Activated B cell treated with CpG ODN at 0.5 μM for 24 hours (primary cell): ENCODE results near the gene TCIRG1. TPM values are rescaled to one million over a fixed set of nuclear protein-coding genes. Genes with fewer than 3 reads are reported as not detected.

Source experiments
- ATAC-seq: fragments of 200-7000 bp; cut with Tn5 transposase; one replicate; pipeline ENCODE4 v1.10.0; 2021; ENCODE audit warnings: low read depth, mild to moderate bottlenecking, moderate library complexity
- CTCF ChIA-PET: fragments of 350-600 bp; sonication (Branson Sonifier 250); formaldehyde crosslinking; loops from one replicate; lab custom pipeline; 2021; ENCODE audit warnings: antibody characterized with exemption; lab: Charles Lee
- POLR2A ChIA-PET: fragments of 350-600 bp; sonication (Branson Sonifier 250); formaldehyde crosslinking; loops from one replicate; lab custom pipeline; 2021; ENCODE audit warnings: antibody characterized with exemption; lab: Charles Lee
- DNase-seq: peaks from one replicate; pipeline ENCODE4 v3.0.0; 2022
- H3K27ac Mint-ChIP-seq: one replicate; pipeline ENCODE4 v1.8.0; 2020; ENCODE audit warnings: mixed read lengths
- H3K27me3 Mint-ChIP-seq: one replicate; pipeline ENCODE4 v1.8.0; 2021; ENCODE audit warnings: mixed read lengths
- H3K36me3 Mint-ChIP-seq: one replicate; pipeline ENCODE4 v1.8.0; 2021; ENCODE audit warnings: low read depth, mixed read lengths
- H3K4me1 Mint-ChIP-seq: one replicate; pipeline ENCODE4 v1.8.0; 2021; ENCODE audit warnings: mixed read lengths
- H3K4me3 Mint-ChIP-seq: one replicate; pipeline ENCODE4 v1.8.0; 2020; ENCODE audit warnings: mild to moderate bottlenecking, mixed read lengths
- H3K9me3 Mint-ChIP-seq: one replicate; pipeline ENCODE4 v1.8.0; 2020; ENCODE audit warnings: mixed read lengths
- intact Hi-C: fragments of 100-400 bp; cut with micrococcal nuclease; formaldehyde crosslinking; loops from one replicate; pipeline ENCODE4 v1.15.1; 2024
- total RNA-seq: library from RNA; stranded (reverse); gene quantifications from 2 replicates; pipeline ENCODE4 v1.2.3, GENCODE V29; 2022
- TF ChIP-seq, protein P1 (sequence below): fragments of 200-600 bp; IDR thresholded peaks from one replicate; pipeline ENCODE4 v1.8.0; 2022; ENCODE audit warnings: antibody characterized with exemption, mild to moderate bottlenecking

TCIRG1 gene
- total RNA-seq, 1 donor from 2014 or later, result 227 TPM

DNA sequence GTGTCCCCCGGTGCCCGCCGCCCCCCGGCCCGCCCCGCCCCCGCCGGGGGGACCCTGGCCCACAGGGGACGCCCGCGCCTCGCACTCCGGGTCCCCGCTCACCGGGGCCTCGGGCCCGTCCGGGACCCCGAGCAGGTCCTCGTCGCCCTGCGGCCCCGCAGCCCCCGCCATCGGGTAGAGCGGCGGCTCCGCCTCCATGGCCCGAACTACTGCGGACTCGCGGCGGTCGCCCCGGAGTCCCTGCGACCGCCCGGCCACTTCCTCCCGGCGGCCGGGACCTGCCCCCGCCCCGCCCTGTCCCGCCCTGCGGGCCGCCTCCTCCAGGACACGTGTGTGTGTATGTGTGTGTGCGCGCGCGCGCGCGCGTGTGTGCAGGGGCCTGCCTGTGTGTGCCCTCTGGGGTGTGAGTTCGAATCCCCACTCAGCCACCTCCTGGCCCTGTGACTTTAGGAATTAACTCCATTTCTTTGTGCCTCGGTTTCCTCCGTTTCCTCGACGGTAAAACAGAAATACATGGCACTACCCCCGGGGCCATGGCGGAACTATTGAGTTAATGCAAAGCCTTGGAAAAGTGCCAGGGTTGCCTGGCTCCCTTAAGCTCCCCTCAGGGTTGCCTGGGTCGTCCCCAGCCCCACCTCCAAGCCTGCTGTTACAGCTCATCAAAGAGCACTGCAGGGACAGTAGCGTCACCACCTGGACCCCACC is 34.8 kb upstream of the TCIRG1 start, which contains the start of gene UNC93B1:
Gene UNC93B1, minus strand, starts transcription at position 252 of the 705 bp plus-strand sequence. Its CDS starts 54 bp downstream, at position 198.
- H3K9me3 Mint-ChIP-seq, result no peaks in the 10 kb centered on the region
- H3K4me1 Mint-ChIP-seq, result peaks cover 72% of the 10 kb centered on the region
- intact Hi-C loops, result loop anchor here (2.0 to 10.0 kb wide), 6 partner anchors 37 to 1291 kb away; partner anchors contain the start of genes CHKA, MYEOV and PPP6R3
- ChIA-PET POLR2A (interaction anchor here (0.6 to 2.5 kb wide), 7 partner anchors 10 to 1389 kb away, joined by 4 to 12 read pairs (median 9); partner anchors contain the start of genes C11orf24, KMT5B and NDUFS8), CTCF (no interaction called here)
- peaks cover 19% of the 10 kb centered on the region for H3K36me3 Mint-ChIP-seq
- TF ChIP-seq, protein P1, sequence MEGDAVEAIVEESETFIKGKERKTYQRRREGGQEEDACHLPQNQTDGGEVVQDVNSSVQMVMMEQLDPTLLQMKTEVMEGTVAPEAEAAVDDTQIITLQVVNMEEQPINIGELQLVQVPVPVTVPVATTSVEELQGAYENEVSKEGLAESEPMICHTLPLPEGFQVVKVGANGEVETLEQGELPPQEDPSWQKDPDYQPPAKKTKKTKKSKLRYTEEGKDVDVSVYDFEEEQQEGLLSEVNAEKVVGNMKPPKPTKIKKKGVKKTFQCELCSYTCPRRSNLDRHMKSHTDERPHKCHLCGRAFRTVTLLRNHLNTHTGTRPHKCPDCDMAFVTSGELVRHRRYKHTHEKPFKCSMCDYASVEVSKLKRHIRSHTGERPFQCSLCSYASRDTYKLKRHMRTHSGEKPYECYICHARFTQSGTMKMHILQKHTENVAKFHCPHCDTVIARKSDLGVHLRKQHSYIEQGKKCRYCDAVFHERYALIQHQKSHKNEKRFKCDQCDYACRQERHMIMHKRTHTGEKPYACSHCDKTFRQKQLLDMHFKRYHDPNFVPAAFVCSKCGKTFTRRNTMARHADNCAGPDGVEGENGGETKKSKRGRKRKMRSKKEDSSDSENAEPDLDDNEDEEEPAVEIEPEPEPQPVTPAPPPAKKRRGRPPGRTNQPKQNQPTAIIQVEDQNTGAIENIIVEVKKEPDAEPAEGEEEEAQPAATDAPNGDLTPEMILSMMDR, result no peak
- ATAC-seq (peak; percentile 66), DNase-seq (peak; percentile 80)
- peak within 1 kb of the TSS; percentile 91 for H3K4me3 Mint-ChIP-seq
- H3K27ac Mint-ChIP-seq, result peak within 1 kb of the TSS; percentile 95
- no peaks in the 10 kb centered on the region for H3K27me3 Mint-ChIP-seq

DNA sequence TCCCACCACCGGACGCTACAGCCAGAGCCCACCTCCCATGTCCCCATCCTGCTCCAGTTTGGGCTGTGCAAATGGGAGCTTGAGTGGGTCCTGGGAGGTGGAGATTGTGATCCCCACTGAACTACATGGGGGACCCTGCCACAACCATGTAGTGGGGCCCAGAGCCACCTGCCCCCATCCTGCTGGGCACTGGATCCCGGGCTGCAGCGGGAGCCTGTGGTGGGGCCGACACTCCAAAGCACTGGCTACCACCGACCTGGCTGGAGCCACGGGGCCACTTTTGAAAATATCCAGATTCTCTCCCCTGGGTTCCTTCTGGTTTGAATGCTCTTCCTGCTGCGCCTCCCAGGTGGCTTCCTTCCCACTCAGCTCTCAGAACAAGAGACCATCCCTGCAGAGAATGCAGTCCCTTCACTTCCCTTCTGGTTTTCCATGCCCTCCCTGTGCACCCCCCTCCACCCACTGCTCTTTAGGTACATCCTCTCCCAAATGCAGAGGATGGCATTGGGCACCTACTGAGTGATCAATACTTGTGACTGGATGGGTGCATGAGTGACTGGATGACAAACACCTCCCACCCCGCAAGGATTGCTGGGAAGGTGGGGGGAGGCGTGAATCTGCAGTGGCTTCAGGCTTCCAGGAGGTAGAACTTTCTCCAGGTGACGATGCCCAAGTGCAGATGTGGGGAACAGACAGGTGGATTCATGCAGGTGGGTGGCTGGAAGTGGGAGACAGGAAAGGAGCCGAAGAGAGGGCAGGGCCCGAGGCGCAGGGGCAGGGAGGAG is 34.1 kb upstream of the TCIRG1 start:
- no peaks in the 10 kb centered on the region for H3K27me3 Mint-ChIP-seq
- ATAC-seq, result no peak
- DNase-seq, result no peak
- ChIA-PET POLR2A (interaction anchor here (0.6 to 1.9 kb wide), 2 partner anchors 25 to 1390 kb away, joined by 4 to 10 read pairs; partner anchors contain the start of gene NDUFS8), CTCF (interaction anchor here (0.6 kb wide), 1 partner anchor 207 kb away, joined by 3 read pairs; no protein-coding TSS in a partner anchor)
- H3K4me1 Mint-ChIP-seq, result peaks cover 73% of the 10 kb centered on the region
- TF ChIP-seq, protein P1, result no peak
- H3K36me3 Mint-ChIP-seq, result peaks cover 15% of the 10 kb centered on the region
- H3K4me3 Mint-ChIP-seq, result peak overlapping the region; percentile 91
- H3K9me3 Mint-ChIP-seq, result no peaks in the 10 kb centered on the region
- H3K27ac Mint-ChIP-seq, result peak overlapping the region; percentile 88
- intact Hi-C loops, result loop anchor here (5.0 to 10.0 kb wide), 4 partner anchors 118 to 1290 kb away; partner anchors contain the start of genes CHKA, MYEOV and PPP6R3

DNA sequence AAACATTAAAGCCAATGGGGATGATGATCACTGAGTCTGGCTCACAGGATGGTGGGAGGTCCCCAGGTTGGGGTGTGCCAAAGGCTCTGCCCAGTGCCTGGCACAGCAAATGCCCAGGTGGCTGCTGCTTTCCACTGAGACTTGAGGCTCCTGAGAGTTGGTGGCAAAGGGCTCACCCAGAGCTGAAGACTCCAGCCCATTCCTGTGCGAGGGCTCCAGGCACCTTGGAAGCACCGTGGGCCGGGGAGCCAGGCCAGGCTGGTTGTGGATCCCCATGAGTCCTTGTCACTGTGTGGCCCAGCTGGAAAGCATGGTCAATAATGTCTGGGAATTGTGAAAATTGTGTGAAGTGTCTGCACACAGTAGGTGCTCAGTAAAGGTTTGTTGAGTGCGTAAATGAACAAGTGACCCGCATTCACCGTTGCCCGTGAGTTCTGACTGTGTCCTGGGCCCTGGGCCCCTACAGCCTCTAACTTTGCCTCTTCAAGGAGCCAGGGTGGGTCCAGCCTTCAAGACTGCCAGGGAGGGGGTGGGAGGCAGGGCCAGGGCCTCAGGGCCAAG is 32.1 kb upstream of the TCIRG1 start:
- Mint-ChIP-seq H3K9me3 (no peaks in the 10 kb centered on the region), H3K36me3 (peaks cover 10% of the 10 kb centered on the region), H3K4me3 (no peak overlapping the region), H3K27me3 (no peaks in the 10 kb centered on the region), H3K4me1 (peaks cover 74% of the 10 kb centered on the region), H3K27ac (peak overlapping the region; percentile 76)
- DNase-seq (no peak), ATAC-seq (no peak)
- TF ChIP-seq, protein P1, result no peak
- intact Hi-C loops, result loop anchor here (5.0 to 10.0 kb wide), 2 partner anchors 291 to 1288 kb away; partner anchors contain the start of gene MYEOV
- ChIA-PET POLR2A (no interaction called here), CTCF (no interaction called here)

DNA sequence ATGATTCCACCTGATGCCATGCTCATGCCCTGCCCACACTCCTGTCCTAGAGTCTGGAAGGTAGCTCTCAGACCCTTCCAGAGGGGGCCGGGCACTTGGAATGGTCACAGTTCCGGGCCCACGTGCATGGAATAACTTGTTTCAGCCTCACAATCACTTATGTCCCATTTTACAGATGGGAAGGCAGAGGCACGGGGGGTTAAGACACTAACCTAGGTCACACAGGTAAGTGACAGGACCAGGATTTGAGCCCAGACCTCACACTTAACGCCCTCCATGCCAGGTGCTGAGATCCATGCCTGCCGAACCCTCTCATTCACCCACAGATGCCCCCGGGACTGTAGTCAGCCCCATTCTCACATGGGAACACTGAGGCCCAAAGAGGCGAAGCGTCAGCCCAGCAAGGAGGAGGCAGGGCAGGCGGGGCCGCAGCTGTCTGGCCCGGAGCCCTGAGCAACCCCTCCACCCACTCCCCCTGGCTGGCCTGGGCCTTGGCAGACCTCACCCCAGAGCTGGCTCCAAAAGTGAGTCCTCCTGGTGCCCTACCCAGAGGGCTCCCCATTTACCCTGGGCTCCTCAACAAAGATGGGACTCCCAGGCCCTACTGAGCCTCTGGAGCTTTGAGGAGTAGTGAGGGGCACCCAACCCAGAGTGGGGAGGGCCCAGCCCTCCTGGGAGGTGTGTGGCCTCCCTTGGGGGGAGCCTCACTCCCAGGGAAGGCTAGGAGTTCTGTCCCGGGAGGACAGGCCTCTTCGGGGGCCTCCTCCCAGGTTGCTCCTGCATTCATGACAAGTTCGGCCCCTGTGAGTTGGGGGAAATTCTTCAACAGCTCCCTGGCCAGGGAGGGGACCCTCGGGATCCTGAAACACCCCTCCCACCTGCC is 31.1 kb upstream of the TCIRG1 start:
- ATAC-seq (no peak), DNase-seq (no peak)
- intact Hi-C loops, result loop anchor here (2.0 to 10.0 kb wide), 3 partner anchors 13 to 1287 kb away; partner anchors contain the start of gene MYEOV
- H3K4me1 Mint-ChIP-seq, result peaks cover 66% of the 10 kb centered on the region
- H3K9me3 Mint-ChIP-seq, result no peaks in the 10 kb centered on the region
- H3K36me3 Mint-ChIP-seq, result peaks cover 3% of the 10 kb centered on the region
- POLR2A ChIA-PET, result interaction anchor here (0.9 to 2.3 kb wide), 4 partner anchors 8 to 264 kb away, joined by 3 to 9 read pairs (median 4); partner anchors contain the start of gene C11orf24
- CTCF ChIA-PET, result interaction anchor here (1.2 to 4.2 kb wide), 4 partner anchors 17 to 204 kb away, joined by 3 to 23 read pairs (median 12); no protein-coding TSS in a partner anchor
- H3K27ac Mint-ChIP-seq, result no peak overlapping the region
- TF ChIP-seq, protein P1, result no peak
- H3K27me3 Mint-ChIP-seq, result no peaks in the 10 kb centered on the region
- no peak overlapping the region for H3K4me3 Mint-ChIP-seq
